AG04450 (cell line): Measurements from ENCODE around the gene FAM156B. TPM values are rescaled to one million over a fixed set of nuclear protein-coding genes. Genes with fewer than 3 reads are reported as not detected.
"Not testable (repeated sequence)": the region's sequence is repeated elsewhere in the genome, so short reads cannot be mapped to it uniquely, and the experiment has no call there.

Experiments used
- CTCF ChIA-PET: fragments of 300-600, 350-600 bp; formaldehyde crosslinking; extraction: SDS; loops from one replicate; lab custom pipeline; 2022; ENCODE audit warnings: antibody characterized with exemption, inconsistent platforms; lab: Charles Lee
- POLR2A ChIA-PET: fragments of 350-600 bp; formaldehyde crosslinking; extraction: SDS; loops from one replicate; lab custom pipeline; 2021; ENCODE audit warnings: antibody characterized with exemption, inconsistent platforms; lab: Yijun Ruan, JAX
- DNase-seq: peaks from one replicate; pipeline ENCODE4 v3.0.0-alpha.2; 2011; ENCODE audit warnings: low read depth, low spot score
- H3K27ac ChIP-seq: one replicate; pipeline ENCODE4 v1.5.1; 2012; ENCODE audit warnings: low read depth, low read length, control low read depth
- H3K27me3 ChIP-seq: one replicate; pipeline ENCODE4 v1.6.0; 2012; ENCODE audit warnings: low read length; ENCODE audit not compliant: control insufficient read depth, insufficient read depth
- H3K4me3 ChIP-seq: 2 replicates; pipeline ENCODE4 v1.5.1; 2011; ENCODE audit warnings: mild to moderate bottlenecking, low read depth, low read length, control low read depth
- H3K9me3 ChIP-seq: 2 replicates; pipeline ENCODE4 v1.5.1; 2012; ENCODE audit warnings: low read length; ENCODE audit not compliant: control insufficient read depth, insufficient read depth
- polyA minus RNA-seq: library from RNA; depleted of rRNA, polyadenylated mRNA; stranded (reverse); fragments of >200 nt; gene quantifications from 2 replicates; pipeline ENCODE4 v1.2.3, GENCODE V29; 2011; rRNA and poly(A)+ RNA removed
- polyA plus RNA-seq: library from polyadenylated mRNA; depleted of rRNA; stranded (reverse); fragments of >200 nt; gene quantifications from 2 replicates; pipeline ENCODE4 v1.2.3, GENCODE V29; 2011; rRNA removed
- TF ChIP-seq, protein P1 (sequence below): IDR thresholded peaks from 2 replicates; pipeline ENCODE4 v1.5.1; 2011; ENCODE audit warnings: low read depth, low read length, control low read depth, inconsistent platforms

FAM156B gene, protein sequence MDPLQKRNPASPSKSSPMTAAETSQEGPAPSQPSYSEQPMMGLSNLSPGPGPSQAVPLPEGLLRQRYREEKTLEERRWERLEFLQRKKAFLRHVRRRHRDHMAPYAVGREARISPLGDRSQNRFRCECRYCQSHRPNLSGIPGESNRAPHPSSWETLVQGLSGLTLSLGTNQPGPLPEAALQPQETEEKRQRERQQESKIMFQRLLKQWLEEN
- polyA plus RNA-seq = 15.6 and 20.5 TPM in 2 replicates
- 3.4 and 9.9 TPM in 2 replicates for polyA minus RNA-seq

DNA sequence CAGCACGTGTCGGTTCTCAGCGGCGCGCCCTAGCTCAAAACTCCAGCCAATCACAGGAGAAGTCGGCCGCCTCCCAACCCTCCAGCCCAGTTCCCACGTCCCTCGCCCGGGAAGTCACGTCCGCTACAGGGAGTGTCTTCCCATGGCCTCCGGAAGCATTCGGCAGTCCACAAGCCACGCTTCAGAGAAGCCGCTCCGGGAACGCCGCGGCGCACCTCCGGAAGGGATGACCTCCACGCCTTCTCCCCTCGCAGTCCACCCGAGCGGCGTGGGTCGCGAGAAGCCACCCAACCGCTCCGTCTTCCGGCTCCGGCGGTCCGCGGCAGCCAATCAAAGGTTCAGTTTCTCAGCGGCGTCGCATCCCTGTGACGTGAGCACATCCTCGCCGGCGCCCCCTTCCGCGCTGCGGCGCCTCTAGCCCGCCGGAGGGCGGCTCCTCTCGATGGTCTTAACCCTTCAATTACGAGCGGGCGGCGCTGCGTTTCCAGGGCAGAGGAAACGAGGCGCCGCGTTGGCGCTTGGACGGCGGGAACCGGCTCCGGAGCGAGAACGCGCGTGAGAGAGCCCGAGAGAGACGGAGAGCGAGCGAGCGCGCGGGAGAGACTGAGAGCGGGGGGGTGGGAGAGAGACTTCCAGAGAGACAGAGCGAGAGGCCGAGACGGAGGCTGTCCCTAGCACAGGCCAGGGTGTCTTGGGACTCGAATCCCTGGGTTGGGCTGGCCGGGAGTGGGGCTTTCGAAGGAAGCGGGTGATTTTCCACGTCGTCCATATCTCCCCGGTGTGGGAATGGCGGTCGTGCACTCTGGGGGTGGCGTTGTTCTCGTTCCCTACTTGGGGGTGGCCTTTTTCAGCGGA, at the start of gene FAM156B:
TSS of gene FAM156B (plus strand) at position 476 of the 855 bp plus-strand sequence. CDS start 9,896 bp downstream, outside the sequence.
- POLR2A ChIA-PET, H3K9me3 ChIP-seq, DNase-seq, H3K27me3 ChIP-seq, H3K4me3 ChIP-seq, CTCF ChIA-PET, H3K27ac ChIP-seq: not testable (repeated sequence)

DNA sequence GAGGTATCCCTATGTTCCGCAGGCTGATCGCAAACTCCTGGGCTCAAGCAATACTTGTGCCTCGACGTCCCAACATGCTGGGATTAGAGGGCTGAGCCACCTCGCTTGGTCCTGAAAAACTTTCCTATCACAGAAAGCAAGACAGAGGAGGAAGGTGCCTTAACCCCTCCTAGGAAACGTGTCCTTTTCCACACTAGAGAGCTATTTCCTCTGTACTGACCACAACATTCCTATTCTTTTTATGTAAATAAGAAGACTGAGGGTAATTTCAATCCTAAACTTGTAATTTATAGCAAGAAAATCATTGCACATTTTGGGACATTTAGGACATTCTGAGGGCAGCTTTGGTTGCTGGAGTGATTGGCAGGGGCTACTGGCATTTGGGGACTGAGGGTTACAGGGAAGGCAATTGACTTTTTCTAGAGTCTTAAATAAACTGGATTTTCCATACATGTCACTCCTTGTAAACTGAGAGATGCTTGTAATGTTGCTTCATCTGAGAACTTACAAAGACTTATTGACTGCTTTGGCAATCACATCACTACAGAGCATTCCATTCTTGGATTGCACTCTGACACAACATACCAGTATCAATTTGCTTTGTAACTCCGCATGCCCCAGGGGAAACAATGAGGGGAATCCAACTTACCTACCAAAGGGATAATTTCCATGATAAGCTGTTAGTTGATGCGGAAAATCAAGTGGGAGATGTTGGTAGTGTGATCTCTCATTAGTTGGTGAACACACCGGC, 44.8 kb upstream of the FAM156B start:
- Histone ChIP-seq H3K27me3 (no peaks in the 10 kb centered on the region), H3K4me3 (no peak overlapping the region), H3K9me3 (no peaks in the 10 kb centered on the region), H3K27ac (no peak overlapping the region)
- DNase-seq = peak; percentile 0
- POLR2A ChIA-PET = no interaction called here
- CTCF ChIA-PET = no interaction called here
- TF ChIP-seq, protein P1, sequence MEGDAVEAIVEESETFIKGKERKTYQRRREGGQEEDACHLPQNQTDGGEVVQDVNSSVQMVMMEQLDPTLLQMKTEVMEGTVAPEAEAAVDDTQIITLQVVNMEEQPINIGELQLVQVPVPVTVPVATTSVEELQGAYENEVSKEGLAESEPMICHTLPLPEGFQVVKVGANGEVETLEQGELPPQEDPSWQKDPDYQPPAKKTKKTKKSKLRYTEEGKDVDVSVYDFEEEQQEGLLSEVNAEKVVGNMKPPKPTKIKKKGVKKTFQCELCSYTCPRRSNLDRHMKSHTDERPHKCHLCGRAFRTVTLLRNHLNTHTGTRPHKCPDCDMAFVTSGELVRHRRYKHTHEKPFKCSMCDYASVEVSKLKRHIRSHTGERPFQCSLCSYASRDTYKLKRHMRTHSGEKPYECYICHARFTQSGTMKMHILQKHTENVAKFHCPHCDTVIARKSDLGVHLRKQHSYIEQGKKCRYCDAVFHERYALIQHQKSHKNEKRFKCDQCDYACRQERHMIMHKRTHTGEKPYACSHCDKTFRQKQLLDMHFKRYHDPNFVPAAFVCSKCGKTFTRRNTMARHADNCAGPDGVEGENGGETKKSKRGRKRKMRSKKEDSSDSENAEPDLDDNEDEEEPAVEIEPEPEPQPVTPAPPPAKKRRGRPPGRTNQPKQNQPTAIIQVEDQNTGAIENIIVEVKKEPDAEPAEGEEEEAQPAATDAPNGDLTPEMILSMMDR = no peak

DNA sequence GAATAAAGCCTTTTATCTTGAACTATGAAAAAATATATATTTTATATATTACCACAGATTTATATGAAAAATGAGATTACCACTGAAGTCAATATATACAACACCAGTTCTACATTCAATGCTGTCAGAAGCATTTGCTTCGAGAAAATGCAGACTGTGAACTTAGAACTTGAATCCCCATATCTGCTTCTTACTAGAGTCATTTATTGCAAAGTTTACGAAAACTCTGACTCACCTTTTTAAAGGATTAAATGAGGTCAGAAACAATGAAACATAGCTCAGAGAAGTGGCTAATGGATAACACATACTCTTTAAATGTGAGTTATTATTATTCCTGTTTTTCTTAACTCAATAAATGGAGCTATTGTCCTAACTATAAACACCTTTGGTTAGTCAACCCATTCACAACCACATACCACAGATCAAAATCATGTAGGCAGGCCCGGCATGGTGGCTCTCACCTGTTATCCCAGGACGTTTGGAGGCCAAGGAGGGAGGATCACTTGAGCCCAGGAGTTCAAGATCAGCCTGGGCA, 40.1 kb upstream of the FAM156B start:
- CTCF ChIA-PET, POLR2A ChIA-PET, H3K27me3 ChIP-seq, DNase-seq, H3K9me3 ChIP-seq, H3K27ac ChIP-seq, H3K4me3 ChIP-seq: not testable (repeated sequence)

DNA sequence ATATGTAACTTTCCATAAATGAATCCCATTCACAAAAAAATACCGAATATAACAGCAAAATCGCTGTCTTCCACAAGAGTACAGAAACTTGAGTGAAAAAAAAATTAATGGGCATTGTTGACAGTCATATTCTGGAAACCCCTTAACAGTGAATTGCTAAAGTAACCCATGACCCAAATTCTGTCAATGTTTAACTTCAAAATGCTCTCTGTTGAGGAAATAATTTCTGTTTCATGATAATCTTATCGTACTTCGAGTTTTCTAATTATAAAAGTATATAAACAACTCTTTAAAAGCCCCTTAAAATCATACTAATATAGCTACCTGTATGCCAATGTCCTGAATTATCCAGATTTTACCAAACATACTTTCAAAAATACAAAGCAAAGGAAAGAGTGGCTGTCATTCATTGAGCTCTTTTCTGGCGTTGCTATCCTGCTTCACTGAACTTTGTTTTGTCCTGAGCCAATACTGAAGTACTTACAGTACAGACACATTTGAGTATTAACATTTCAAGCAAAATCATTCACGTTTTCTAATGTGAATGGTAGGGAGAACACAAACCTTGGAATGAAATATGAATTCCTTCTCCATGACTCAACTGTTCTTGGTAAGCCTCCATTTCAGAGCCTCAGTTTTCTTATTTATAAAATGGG, 31.7 kb upstream of the FAM156B start:
- no peak for DNase-seq
- ChIA-PET POLR2A (no interaction called here), CTCF (no interaction called here)

GRCh38 chrX:52867610-52868348, 29.4 kb upstream of the FAM156B start, which contains the start of gene XAGE3:
Gene XAGE3 (minus strand): TSS chrX:52868083. CDS start chrX:52867133, 950 bp downstream.
- Histone ChIP-seq H3K27ac (no peak within 1 kb of the TSS), H3K27me3 (no peaks in the 10 kb centered on the region), H3K4me3 (no peak within 1 kb of the TSS), H3K9me3 (no peaks in the 10 kb centered on the region; the same call in 1 of the 2 replicates)
- DNase-seq = no peak
- CTCF ChIA-PET = no interaction called here
- TF ChIP-seq, protein P1 = no peak
- POLR2A ChIA-PET = no interaction called here

More for the DNA sequence above, 31.7 kb upstream of the FAM156B start:
- H3K27ac ChIP-seq = no peak overlapping the region
- no peak overlapping the region for H3K4me3 ChIP-seq
- TF ChIP-seq, protein P1 = no peak
- H3K9me3 ChIP-seq = no peaks in the 10 kb centered on the region; the same call in 1 of the 2 replicates
- no peaks in the 10 kb centered on the region for H3K27me3 ChIP-seq
